Neutrophil (primary cell): Measurements from ENCODE around the gene ATF7IP.

Experiments
- H3K27ac ChIP-seq: fragments of 200-600 bp; sonication (generic); 2 replicates; pipeline ENCODE4 v1.5.1; 2016; ENCODE audit warnings: mild to moderate bottlenecking, moderate library complexity
- H3K27me3 ChIP-seq: fragments of 200-600 bp; sonication (generic); 2 replicates; pipeline ENCODE4 v1.6.0; 2016; ENCODE audit warnings: mild to moderate bottlenecking
- H3K36me3 ChIP-seq: fragments of 200-600 bp; sonication (generic); 2 replicates; pipeline ENCODE4 v1.5.1; 2017
- H3K4me1 ChIP-seq, 2 experiments: fragments of 200-600 bp in 1 of 2; sonication (generic) in 1 of 2; 1 replicate in 1 of 2; 2 replicates in 1 of 2; pipeline versions ENCODE4 v1.5.1 to v1.6.1; 2013 to 2016; ENCODE audit warnings: low read depth in 1 of 2, low read length in 1 of 2, mild to moderate bottlenecking in 1 of 2, moderate library complexity in 1 of 2; ENCODE audit not compliant: control insufficient read depth in 1 of 2, insufficient read depth in 1 of 2
- H3K4me3 ChIP-seq, 2 experiments: fragments of 200-600 bp in 1 of 2; sonication (generic) in 1 of 2; 1 replicate in 1 of 2; 2 replicates in 1 of 2; pipeline ENCODE4 v1.5.1; 2013 to 2016; ENCODE audit warnings: low read depth in 1 of 2, low read length in 1 of 2, mild to moderate bottlenecking in 1 of 2, moderate library complexity in 1 of 2
- H3K9me3 ChIP-seq: fragments of 200-600 bp; sonication (generic); 2 replicates; pipeline ENCODE4 v1.5.1; 2016
- CTCF ChIP-seq: fragments of 200-600 bp; sonication (generic); IDR thresholded peaks from 2 replicates; pipeline ENCODE4 v1.5.1; 2016; ENCODE audit warnings: antibody characterized with exemption

ATF7IP gene

GRCh38 chr12:14481201-14481600 is 115.7 kb downstream of the ATF7IP start:
- peaks cover 88% of the 10 kb centered on the region for H3K36me3 ChIP-seq
- no peak for TF ChIP-seq CTCF
- H3K27me3 ChIP-seq, result no peaks in the 10 kb centered on the region
- H3K9me3 ChIP-seq, result no peaks in the 10 kb centered on the region
- no peak overlapping the region for H3K4me3 ChIP-seq
- H3K27ac ChIP-seq, result no peak overlapping the region
- no peaks in the 10 kb centered on the region for H3K4me1 ChIP-seq

GRCh38 chr12:14482361-14482760 is 116.9 kb downstream of the ATF7IP start:
- Histone ChIP-seq H3K36me3 (peaks cover 95% of the 10 kb centered on the region), H3K27ac (peak overlapping the region; percentile 13), H3K4me3 (no peak overlapping the region), H3K27me3 (no peaks in the 10 kb centered on the region), H3K9me3 (no peaks in the 10 kb centered on the region), H3K4me1 (no peaks in the 10 kb centered on the region)
- TF ChIP-seq CTCF, result no peak

- H3K36me3 ChIP-seq, result peaks cover 95% of the 10 kb centered on the region
- H3K4me1 ChIP-seq, result no peaks in the 10 kb centered on the region
- no peaks in the 10 kb centered on the region for H3K27me3 ChIP-seq
- no peaks in the 10 kb centered on the region for H3K9me3 ChIP-seq
- no peak overlapping the region for H3K4me3 ChIP-seq
- TF ChIP-seq CTCF, result no peak
- H3K27ac ChIP-seq, result no peak overlapping the region
Measured at GRCh38 chr12:14482886-14483285, 117.4 kb downstream of the ATF7IP start.

- Histone ChIP-seq H3K4me1 (no peaks in the 10 kb centered on the region), H3K27me3 (no peaks in the 10 kb centered on the region), H3K4me3 (no peak overlapping the region), H3K36me3 (peaks cover 94% of the 10 kb centered on the region), H3K9me3 (no peaks in the 10 kb centered on the region), H3K27ac (peak overlapping the region; percentile 0)
- no peak for TF ChIP-seq CTCF
Measured at GRCh38 chr12:14495326-14495725, 129.8 kb downstream of the ATF7IP start.

- no peaks in the 10 kb centered on the region for H3K4me1 ChIP-seq
- H3K9me3 ChIP-seq, result no peaks in the 10 kb centered on the region
- no peak overlapping the region for H3K4me3 ChIP-seq
- H3K27ac ChIP-seq, result peak overlapping the region; percentile 45
- H3K27me3 ChIP-seq, result no peaks in the 10 kb centered on the region
- peaks cover 98% of the 10 kb centered on the region for H3K36me3 ChIP-seq
- TF ChIP-seq CTCF, result no peak
Measured at GRCh38 chr12:14505626-14506596, 140.4 kb downstream of the ATF7IP start.
